GM12878 (cell line): ENCODE measurements around the gene ZNF333.

Experiments used
- BACH1 ChIP-seq: fragments of 450-650 bp; IDR thresholded peaks from 2 replicates; pipeline ENCODE4 v1.6.1; 2017; ENCODE audit warnings: mild to moderate bottlenecking, borderline replicate concordance
- BCL3 ChIP-seq: IDR thresholded peaks from 2 replicates; pipeline ENCODE4 v1.6.1; 2011; ENCODE audit warnings: borderline replicate concordance, low read depth, mild to moderate bottlenecking, moderate library complexity, low read length; ENCODE audit not compliant: insufficient read depth, poor library complexity, severe bottlenecking
- BRCA1 ChIP-seq: IDR thresholded peaks from 2 replicates; pipeline ENCODE4 v1.6.1; 2011; ENCODE audit warnings: low read depth, low read length, improper control_type of control experiment
- CEBPB ChIP-seq, 2 experiments: fragments of 150-350 bp in 1 of 2; IDR thresholded peaks; 2 replicates each; pipeline ENCODE4 v1.6.1; 2012 to 2014; ENCODE audit warnings: low read depth in 2 of 2, low read length in 2 of 2, borderline replicate concordance in 1 of 2, inconsistent platforms in 1 of 2
- CEBPZ ChIP-seq: fragments of 150-350 bp; IDR thresholded peaks from 2 replicates; pipeline ENCODE4 v1.6.1; 2016; ENCODE audit warnings: low read depth, low read length
- CHD4 ChIP-seq: fragments of 200-600 bp; sonication (generic); IDR thresholded peaks from 2 replicates; pipeline ENCODE4 v1.6.1; 2016; ENCODE audit warnings: mild to moderate bottlenecking
- CTCF ChIP-seq, 3 experiments: IDR thresholded peaks in 2 of 3; conservative IDR thresholded peaks in 1 of 3; 2 replicates each; pipeline ENCODE4 v1.5.1; 2011; ENCODE audit warnings: low read depth in 3 of 3, low read length in 3 of 3, mild to moderate bottlenecking in 3 of 3, control low read depth in 2 of 3, moderate library complexity in 2 of 3, inconsistent platforms in 1 of 3, mixed read lengths in 1 of 3; ENCODE audit not compliant: control insufficient read depth in 2 of 3, insufficient read depth in 1 of 3; ENCODE audit errors: extremely low read depth in 1 of 3
- MYC ChIP-seq: IDR thresholded peaks from 2 replicates; pipeline ENCODE4 v1.6.1; 2011; ENCODE audit warnings: mild to moderate bottlenecking, low read length, moderate library complexity, inconsistent platforms; ENCODE audit not compliant: insufficient read depth, insufficient replicate concordance, insufficient read length, severe bottlenecking
- NRF1 ChIP-seq: conservative IDR thresholded peaks from 2 replicates; pipeline ENCODE4 v1.6.1; 2011; ENCODE audit warnings: mild to moderate bottlenecking, low read depth, low read length, improper control_type of control experiment
- POLR2A ChIP-seq: IDR thresholded peaks from 2 replicates; pipeline ENCODE4 v1.6.1; 2011; ENCODE audit warnings: low read depth, mild to moderate bottlenecking, low read length
- POLR2AphosphoS5 ChIP-seq: IDR thresholded peaks from 2 replicates; pipeline ENCODE4 v1.6.1; 2011; ENCODE audit warnings: mild to moderate bottlenecking, low read length, inconsistent platforms

GRCh38 chr19:14699641-14700040 is 9.8 kb downstream of the ZNF333 start:
- TF ChIP-seq CTCF (IDR thresholded peaks at IDR 0.05 in 2 of 3, conservative IDR thresholded peaks at IDR 0.05 in 1 of 3; ENCODE audit: control insufficient read depth in 2 of 3, extremely low read depth in 1 of 3, insufficient read depth in 1 of 3, low read depth in 3 of 3, low read length in 3 of 3) (no peak), CEBPZ (no peak), POLR2A (no peak), CEBPB (IDR thresholded peaks at IDR 0.05; ENCODE audit: borderline replicate concordance in 1 of 2, low read depth in 2 of 2, low read length in 2 of 2) (no peak), BCL3 (no peak), POLR2AphosphoS5 (no peak), CHD4 (no peak), NRF1 (no peak), MYC (no peak), BRCA1 (no peak), BACH1 (no peak)
